CD14-positive monocyte (primary cell): Measurements from ENCODE around the gene CNOT1. TPM values are rescaled to one million over a fixed set of nuclear protein-coding genes. Genes with fewer than 3 reads are reported as not detected.
A peak's percentile ranks its signal among the peaks of the same experiment; 100 is the strongest.

Experiments used
- DNase-seq, 3 donors: peaks; one replicate each; pipeline ENCODE4 v3.0.0-alpha.2; 2011 to 2022
- H2AFZ ChIP-seq: 2 replicates; pipeline ENCODE4 v1.6.0; 2012; ENCODE audit warnings: mild to moderate bottlenecking, low read depth, low read length, inconsistent platforms; ENCODE audit not compliant: insufficient read depth, poor library complexity, severe bottlenecking
- H3K27ac ChIP-seq, 2 donors: 1 replicate in 1 of 2; 2 replicates in 1 of 2; pipeline ENCODE4 v1.5.1; 2012 to 2013; ENCODE audit warnings: low read length in 2 of 2, control low read depth in 1 of 2, inconsistent platforms in 1 of 2, low read depth in 1 of 2, mild to moderate bottlenecking in 1 of 2
- H3K27me3 ChIP-seq, 2 donors: one replicate each; pipeline versions ENCODE4 v1.6.0 to v1.6.1; 2011 to 2013; ENCODE audit warnings: low read length in 2 of 2; ENCODE audit not compliant: control insufficient read depth in 2 of 2, insufficient read depth in 2 of 2
- H3K36me3 ChIP-seq, 2 donors: replicated peaks in 1 of 2; 1 replicate in 1 of 2; 2 replicates in 1 of 2; pipeline versions ENCODE4 v1.5.1 to v1.6.1; 2012 to 2013; ENCODE audit warnings: low read length in 2 of 2, control low read depth in 1 of 2, inconsistent platforms in 1 of 2, mild to moderate bottlenecking in 1 of 2; ENCODE audit not compliant: insufficient read depth in 2 of 2, control insufficient read depth in 1 of 2
- H3K4me1 ChIP-seq, 2 donors: 1 replicate in 1 of 2; 2 replicates in 1 of 2; pipeline versions ENCODE4 v1.5.1 to v1.6.1; 2012 to 2013; ENCODE audit warnings: low read length in 2 of 2, control low read depth in 1 of 2, inconsistent platforms in 1 of 2, mild to moderate bottlenecking in 1 of 2, moderate library complexity in 1 of 2; ENCODE audit not compliant: insufficient read depth in 2 of 2, control insufficient read depth in 1 of 2
- H3K4me2 ChIP-seq: replicated peaks from 2 replicates; pipeline ENCODE3; 2012; ENCODE audit warnings: low read length, moderate library complexity, mild to moderate bottlenecking; ENCODE audit not compliant: poor library complexity, severe bottlenecking; ENCODE audit errors: extremely low read depth
- H3K4me3 ChIP-seq, 3 experiments: fragments of 200-600 bp in 1 of 3; sonication (generic) in 1 of 3; replicated peaks in 1 of 3; 1 replicate in 2 of 3; 2 replicates in 1 of 3; pipeline ENCODE4 v1.5.1; 2011 to 2013; ENCODE audit warnings: low read length in 3 of 3, mild to moderate bottlenecking in 3 of 3, control low read depth in 2 of 3, low read depth in 2 of 3, inconsistent platforms in 1 of 3, moderate library complexity in 1 of 3
- H3K79me2 ChIP-seq: 2 replicates; pipeline ENCODE4 v1.6.0; 2012; ENCODE audit warnings: mild to moderate bottlenecking, control low read depth, inconsistent platforms, low read length, moderate library complexity; ENCODE audit not compliant: insufficient read depth
- H3K9ac ChIP-seq: 2 replicates; pipeline ENCODE4 v1.6.0; 2017; ENCODE audit warnings: low read length, mild to moderate bottlenecking; ENCODE audit not compliant: insufficient read depth, poor library complexity, severe bottlenecking
- H3K9me3 ChIP-seq, 2 donors: replicated peaks in 1 of 2; 1 replicate in 1 of 2; 2 replicates in 1 of 2; pipeline versions ENCODE4 v1.5.1 to v1.6.1; 2012 to 2013; ENCODE audit warnings: low read length in 2 of 2, control low read depth in 1 of 2; ENCODE audit not compliant: control insufficient read depth in 1 of 2, insufficient read depth in 1 of 2
- H4K20me1 ChIP-seq: 2 replicates; pipeline ENCODE4 v1.6.0; 2012; ENCODE audit warnings: mild to moderate bottlenecking, low read length, control low read depth, moderate library complexity; ENCODE audit not compliant: insufficient read depth
- H3K27ac Mint-ChIP-seq, 7 donors: one replicate each; pipeline ENCODE4 v1.8.0; 2020; ENCODE audit warnings: mild to moderate bottlenecking in 7 of 7, mixed read lengths in 7 of 7, moderate library complexity in 6 of 7, inconsistent platforms in 2 of 7
- H3K27me3 Mint-ChIP-seq, 3 donors: one replicate each; pipeline ENCODE4 v1.8.0; 2021 to 2022; ENCODE audit warnings: low read depth in 3 of 3, mild to moderate bottlenecking in 3 of 3, mixed read lengths in 3 of 3, moderate library complexity in 3 of 3, inconsistent platforms in 1 of 3
- H3K36me3 Mint-ChIP-seq, 2 donors: one replicate each; pipeline ENCODE4 v1.8.0; 2020; ENCODE audit warnings: mixed read lengths in 2 of 2, inconsistent platforms in 1 of 2, mild to moderate bottlenecking in 1 of 2
- H3K4me1 Mint-ChIP-seq: one replicate; pipeline ENCODE4 v1.8.0; 2020; ENCODE audit warnings: mild to moderate bottlenecking, mixed read lengths
- H3K4me3 Mint-ChIP-seq, 2 donors: one replicate each; pipeline ENCODE4 v1.8.0; 2020; ENCODE audit warnings: mild to moderate bottlenecking in 2 of 2, mixed read lengths in 2 of 2, moderate library complexity in 1 of 2
- H3K9me3 Mint-ChIP-seq, 7 donors: one replicate each; pipeline ENCODE4 v1.8.0; 2020 to 2022; ENCODE audit warnings: mixed read lengths in 7 of 7, mild to moderate bottlenecking in 6 of 7, moderate library complexity in 6 of 7, inconsistent platforms in 2 of 7
- CTCF ChIP-seq: fragments of 200-600 bp; IDR thresholded peaks from one replicate; pipeline ENCODE4 v1.8.0; 2022; ENCODE audit warnings: antibody characterized with exemption, mild to moderate bottlenecking
- WGBS: methylation state at CpG from one replicate; pipeline ENCODE4 v1.1.5; 2013; ENCODE audit warnings: missing lambda C conversion rate; ENCODE audit not compliant: insufficient coverage; 5-methylcytosine and 5-hydroxymethylcytosine counted together
- intact Hi-C, 2 donors: fragments of 100-400 bp; cut with micrococcal nuclease; formaldehyde crosslinking; loops; one replicate each; pipeline versions ENCODE4 v1.15.0 to v1.15.1; 2023
- polyA plus RNA-seq, 3 donors: library from polyadenylated mRNA; depleted of rRNA in 1 of 3; unstranded in 2 of 3; stranded (reverse) in 1 of 3; fragments of 300-500 nt in 2 of 3; fragments of >200 nt in 1 of 3; fragmentation: Illumina TruSeq in 2 of 3; gene quantifications; 1 replicate in 2 of 3; 2 replicates in 1 of 3; pipeline ENCODE4 v1.2.3, GENCODE V29; 2012 to 2021

The CNOT1 gene
- polyA plus RNA-seq, 3 donors = 50.8 to 182 (median 60.8) TPM

GRCh38 chr16:58582133-58582532 lies 47.5 kb downstream of the CNOT1 start:
- Mint-ChIP-seq H3K27me3 (no peaks in the 10 kb centered on the region), H3K36me3 (peaks cover 86 to 93% of the 10 kb centered on the region in 2 donors), H3K27ac (no peak overlapping the region), H3K9me3 (no peaks in the 10 kb centered on the region), H3K4me1 (no peaks in the 10 kb centered on the region), H3K4me3 (no peak overlapping the region)
- intact Hi-C loops = loop anchor here in 1 of 2 donors (5.0 kb wide), 1 partner anchor 40 kb away; no protein-coding TSS in a partner anchor
- H3K4me1 ChIP-seq = no peaks in the 10 kb centered on the region
- no peak for DNase-seq
- no peak overlapping the region for H3K4me2 ChIP-seq
- no peak overlapping the region for H3K4me3 ChIP-seq
- no peak overlapping the region for H3K9ac ChIP-seq
- no peak overlapping the region for H2AFZ ChIP-seq
- no peaks in the 10 kb centered on the region for H3K27me3 ChIP-seq
- no peaks in the 10 kb centered on the region for H3K9me3 ChIP-seq
- peaks cover 42% of the 10 kb centered on the region for H4K20me1 ChIP-seq
- H3K36me3 ChIP-seq = peaks cover 94 to 97% of the 10 kb centered on the region in 2 donors
- no peak for TF ChIP-seq CTCF
- WGBS = 100% methylated on average over 3 of the region's 6 CpGs
- peaks cover 10% of the 10 kb centered on the region for H3K79me2 ChIP-seq
- H3K27ac ChIP-seq = no peak overlapping the region

GRCh38 chr16:58579587-58579986 lies 50.0 kb downstream of the CNOT1 start:
- H3K27me3 Mint-ChIP-seq = no peaks in the 10 kb centered on the region
- H3K9me3 Mint-ChIP-seq = no peaks in the 10 kb centered on the region
- Histone ChIP-seq H3K4me1 (no peaks in the 10 kb centered on the region), H3K9ac (no peak overlapping the region), H3K4me2 (no peak overlapping the region), H4K20me1 (peaks cover 29% of the 10 kb centered on the region), H3K79me2 (peaks cover 6% of the 10 kb centered on the region), H3K27me3 (no peaks in the 10 kb centered on the region), H3K9me3 (no peaks in the 10 kb centered on the region), H2AFZ (no peak overlapping the region), H3K27ac (no peak overlapping the region), H3K4me3 (no peak overlapping the region), H3K36me3 (peaks cover 97 to 99% of the 10 kb centered on the region in 2 donors)
- 100% methylated on average over 2 of the region's 8 CpGs for WGBS
- DNase-seq = no peak
- no peaks in the 10 kb centered on the region for H3K4me1 Mint-ChIP-seq
- TF ChIP-seq CTCF = no peak
- intact Hi-C loops = loop anchor here in 1 of 2 donors (5.0 kb wide), 1 partner anchor 42 kb away; no protein-coding TSS in a partner anchor
- H3K27ac Mint-ChIP-seq = peak overlapping the region in 1 of 7 donors; percentile 54
- H3K4me3 Mint-ChIP-seq = no peak overlapping the region
- peaks cover 86 to 96% of the 10 kb centered on the region in 2 donors for H3K36me3 Mint-ChIP-seq
